ENCODE measurements around the gene OR52M1.

Gene OR52M1

DNA sequence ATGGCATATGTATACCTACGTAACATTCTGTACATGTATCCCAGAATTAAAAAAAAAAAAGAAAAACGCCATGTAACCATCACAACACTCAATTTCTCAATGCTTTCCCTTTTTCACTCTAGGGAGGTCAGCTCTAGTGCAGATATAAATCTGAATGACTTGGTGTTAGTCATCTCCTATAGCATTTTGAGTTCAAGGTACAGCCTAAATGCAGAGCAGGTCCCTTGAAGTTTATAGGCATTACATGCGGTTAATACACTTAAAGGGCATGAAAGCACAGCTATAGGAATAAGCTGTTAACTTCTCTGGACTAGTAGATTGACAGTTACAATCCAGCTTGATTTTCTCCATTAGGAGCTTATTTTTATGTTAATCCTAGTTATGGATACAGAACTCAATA lies 20.4 kb downstream of the OR52M1 start:
- DNase-seq: no peak

DNA sequence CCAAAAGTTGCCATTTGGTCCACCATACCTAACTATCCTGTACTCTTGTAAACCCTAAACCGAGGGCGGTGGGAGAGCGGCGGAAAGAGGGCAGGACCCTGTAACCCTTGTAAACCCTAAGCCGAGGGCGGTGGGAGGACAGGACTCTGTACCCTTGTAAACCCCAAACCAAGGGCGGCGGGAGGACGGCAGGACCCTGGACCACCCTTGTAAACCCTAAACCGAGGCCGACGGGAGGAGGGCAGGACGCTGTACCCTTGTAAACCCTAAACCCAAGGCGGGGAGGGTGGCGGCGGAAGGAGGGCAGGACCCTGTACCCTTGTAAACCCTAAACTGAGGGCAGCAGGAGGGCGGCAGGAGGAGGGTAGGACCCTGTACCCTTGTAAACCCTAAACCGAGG lies 24.1 kb downstream of the OR52M1 start:
- DNase-seq: no peak

DNA sequence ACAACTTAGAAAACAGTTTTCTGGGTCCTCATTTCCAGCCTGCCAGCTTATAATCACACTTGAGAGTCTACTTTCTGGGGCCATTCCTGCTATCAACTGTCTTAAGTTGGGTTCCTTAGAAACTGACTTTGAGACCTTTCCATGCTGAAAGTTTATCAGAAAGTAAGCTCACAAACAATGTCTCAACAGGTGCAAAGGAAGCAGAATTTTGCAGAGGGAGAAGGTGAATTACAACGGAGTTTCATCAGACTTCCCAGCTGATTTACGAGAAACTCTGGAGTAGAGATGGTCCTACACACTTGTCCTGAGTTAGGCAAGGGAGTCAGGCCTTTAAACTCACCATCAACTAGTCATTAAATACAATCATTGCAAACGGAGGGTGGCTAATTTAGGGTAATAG lies 31.9 kb downstream of the OR52M1 start:
- DNase-seq: no peak

DNA sequence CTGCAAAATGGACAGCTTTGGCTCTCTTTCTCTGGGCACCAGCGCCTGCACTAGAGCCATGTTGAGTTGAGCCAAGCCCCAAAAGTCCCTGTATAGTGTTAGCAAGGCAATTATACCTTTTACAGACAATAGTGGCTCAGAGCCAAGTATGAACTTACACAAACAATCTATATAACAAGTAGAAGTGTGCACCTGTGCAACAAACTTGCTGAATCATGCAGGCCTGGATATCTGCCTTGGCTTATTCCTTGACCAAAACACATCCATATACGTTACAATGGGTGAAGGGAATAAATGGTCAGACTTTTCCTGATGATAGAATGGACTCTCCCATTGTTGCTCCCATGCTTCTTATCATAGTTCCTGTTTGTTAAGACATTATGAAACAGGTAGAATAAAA lies 32.8 kb downstream of the OR52M1 start:
- DNase-seq: no peak

DNA sequence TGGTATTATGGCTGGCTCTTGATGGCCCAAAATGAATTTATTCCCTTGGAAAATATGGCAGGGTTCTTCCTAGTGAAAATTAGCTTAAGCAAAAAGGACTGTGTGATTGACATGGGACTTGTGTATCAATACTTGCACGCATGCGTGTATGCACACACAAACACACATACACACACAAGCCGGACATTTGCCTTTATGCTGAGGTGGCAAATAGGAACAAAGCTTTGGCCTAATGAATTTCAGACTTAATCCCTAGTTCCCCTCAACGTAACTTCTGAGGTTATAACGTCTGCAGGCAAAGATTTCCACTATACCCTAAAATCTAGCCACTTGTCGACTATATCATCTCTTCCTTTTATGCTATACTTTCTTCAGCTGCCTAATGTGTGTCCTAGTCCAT lies 33.6 kb downstream of the OR52M1 start:
- no peak for DNase-seq

DNA sequence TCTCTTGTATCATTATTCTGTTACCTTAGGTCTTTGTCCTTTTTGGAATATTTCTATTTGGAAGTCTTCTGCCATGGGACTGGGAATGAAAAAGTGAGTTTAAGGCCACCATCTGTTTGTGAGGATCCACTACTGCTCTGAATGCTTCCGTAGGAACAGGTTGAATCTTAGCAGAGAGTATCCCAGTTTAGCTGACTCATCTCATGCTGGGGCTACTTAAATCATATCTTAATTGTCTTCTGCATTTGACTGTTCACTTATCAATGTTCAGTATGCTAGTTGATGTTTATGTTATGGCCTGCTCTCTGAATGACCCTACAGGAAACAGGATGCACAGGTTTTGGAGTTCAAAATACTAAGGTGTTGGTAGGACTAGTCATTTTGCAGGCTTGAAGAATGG lies 35.1 kb downstream of the OR52M1 start:
- no peak for DNase-seq

DNA sequence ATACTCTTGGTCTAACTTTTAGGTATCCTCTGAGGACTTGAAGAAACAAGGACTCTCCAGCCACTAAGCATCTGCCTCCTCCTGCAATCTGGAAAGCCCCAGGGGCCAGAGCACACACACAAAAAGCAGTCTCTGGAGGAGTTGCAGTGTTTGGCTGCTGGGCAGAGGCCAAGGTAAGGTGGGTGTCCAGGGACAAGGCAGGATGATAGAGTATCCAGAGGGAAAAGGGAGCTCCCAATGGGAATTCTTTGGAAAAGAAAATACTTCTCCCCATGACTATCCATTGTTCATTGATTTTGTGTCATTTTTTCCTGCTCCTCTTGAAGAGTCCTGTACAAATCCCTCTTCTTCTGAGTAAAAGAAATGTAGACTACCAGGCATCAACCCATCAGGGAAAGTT lies 36.5 kb downstream of the OR52M1 start, which contains the start of gene OR52I2:
Gene OR52I2 (plus strand): TSS at position 301 of the 400 bp plus-strand sequence.
- no peak for DNase-seq

DNA sequence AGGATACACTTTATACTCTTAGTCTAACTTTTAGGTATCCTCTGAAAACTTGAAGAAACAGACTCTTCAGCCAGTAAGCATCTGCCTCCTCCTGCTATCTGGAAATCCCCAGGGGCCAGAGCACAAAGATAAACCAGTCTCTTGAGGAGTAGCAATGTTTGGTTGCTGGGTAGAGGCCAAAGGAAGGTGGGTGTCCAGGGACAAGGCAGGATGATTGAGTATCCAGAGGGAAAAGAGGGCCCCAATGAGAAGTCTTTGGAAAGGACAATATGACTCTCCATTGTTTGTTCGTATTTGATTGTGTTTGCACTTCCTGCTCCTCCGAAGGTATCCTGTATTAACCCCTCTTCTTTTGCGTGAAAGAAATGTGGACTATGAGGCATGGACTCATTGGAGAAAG lies 44.0 kb downstream of the OR52M1 start:
- DNase-seq: no peak

DNA sequence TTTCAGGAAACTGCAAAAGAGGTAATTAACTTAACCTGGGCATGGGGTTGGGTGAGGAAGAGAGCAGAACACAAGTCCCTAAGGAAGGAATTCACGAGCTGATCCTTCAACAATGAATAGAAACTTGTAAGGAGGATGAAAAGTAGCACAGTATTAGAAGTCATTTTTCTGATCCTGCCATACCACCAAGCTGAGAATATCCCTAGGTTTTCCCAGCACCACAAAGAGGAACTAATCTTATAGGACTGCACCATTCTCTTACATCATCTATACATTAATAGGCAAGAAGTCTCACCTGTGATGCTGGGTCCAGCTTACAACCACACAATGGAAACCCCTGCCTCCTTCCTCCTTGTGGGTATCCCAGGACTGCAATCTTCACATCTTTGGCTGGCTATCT lies 48.7 kb downstream of the OR52M1 start, which contains the start of gene OR52I1:
Gene OR52I1 (plus strand): TSS at position 301 of the 400 bp plus-strand sequence. CDS start 0 bp downstream, at position 301.
- DNase-seq: no peak
